Activated CD4-positive, alpha-beta T cell treated with anti-CD3 and anti-CD28 coated beads for 1 hour (primary cell): ENCODE measurements around the gene IGFN1.

Source experiments
- DNase-seq: peaks from one replicate; pipeline ENCODE4 v3.0.0-alpha.2; 2020

The IGFN1 gene

DNA sequence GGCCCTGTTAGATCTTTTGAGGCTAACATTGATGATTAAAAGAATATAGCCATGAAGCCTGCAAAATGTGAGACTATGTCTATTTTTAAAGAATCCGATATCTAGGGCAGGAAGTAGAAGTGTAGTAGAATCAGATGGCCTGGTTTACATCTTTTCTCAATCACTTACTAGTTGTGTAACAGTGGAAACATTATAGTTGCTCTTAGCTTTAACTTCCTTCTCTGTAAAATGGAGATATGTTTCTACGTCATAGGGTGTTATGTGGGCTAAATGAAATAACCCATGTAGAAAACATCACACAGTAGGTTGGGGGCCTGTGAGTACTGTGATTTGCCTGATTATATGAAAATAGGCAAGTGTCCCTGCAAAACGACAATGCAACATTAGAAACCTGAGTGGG is 4.4 kb upstream of the IGFN1 start:
- DNase-seq: no peak

DNA sequence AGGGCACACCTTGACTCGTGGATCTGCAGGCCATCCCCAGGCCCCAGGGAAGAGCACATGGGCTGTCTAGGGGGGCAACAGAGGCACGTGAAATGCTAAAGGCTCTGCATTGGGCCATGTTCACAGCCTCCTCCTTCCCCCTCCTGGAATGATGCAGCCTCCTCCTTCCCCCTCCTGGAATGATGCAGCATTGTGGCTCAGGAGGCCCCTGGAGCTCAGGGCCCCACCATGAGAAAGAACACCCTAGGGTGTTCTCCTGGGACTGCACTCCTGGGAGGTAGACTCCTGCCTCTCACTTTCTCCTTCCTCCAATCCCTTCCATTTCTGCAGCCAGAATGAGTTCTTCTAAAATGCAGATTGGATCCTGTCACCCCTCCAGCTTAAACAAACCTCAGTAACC is 1.5 kb upstream of the IGFN1 start:
- DNase-seq: no peak

DNA sequence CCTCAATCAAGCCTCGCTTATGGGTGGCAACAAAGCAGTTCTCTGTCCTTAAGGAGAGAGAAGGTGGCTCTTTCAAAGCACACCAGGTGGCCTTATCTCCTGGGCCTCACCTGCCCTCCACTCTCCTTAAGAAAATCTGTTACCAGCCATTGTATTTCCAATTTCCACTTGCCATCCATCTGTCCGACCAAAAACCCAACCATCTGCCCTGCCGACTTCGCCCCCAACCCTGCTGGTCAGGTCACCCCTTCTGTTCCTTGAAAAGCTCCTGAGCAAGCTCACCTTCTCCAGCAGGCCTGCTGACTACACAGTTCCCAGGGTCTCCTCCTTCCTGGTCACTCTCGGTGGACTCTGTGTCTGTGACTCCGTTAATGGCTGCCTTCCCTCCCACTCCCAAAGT is 619 bp upstream of the IGFN1 start:
- no peak for DNase-seq

DNA sequence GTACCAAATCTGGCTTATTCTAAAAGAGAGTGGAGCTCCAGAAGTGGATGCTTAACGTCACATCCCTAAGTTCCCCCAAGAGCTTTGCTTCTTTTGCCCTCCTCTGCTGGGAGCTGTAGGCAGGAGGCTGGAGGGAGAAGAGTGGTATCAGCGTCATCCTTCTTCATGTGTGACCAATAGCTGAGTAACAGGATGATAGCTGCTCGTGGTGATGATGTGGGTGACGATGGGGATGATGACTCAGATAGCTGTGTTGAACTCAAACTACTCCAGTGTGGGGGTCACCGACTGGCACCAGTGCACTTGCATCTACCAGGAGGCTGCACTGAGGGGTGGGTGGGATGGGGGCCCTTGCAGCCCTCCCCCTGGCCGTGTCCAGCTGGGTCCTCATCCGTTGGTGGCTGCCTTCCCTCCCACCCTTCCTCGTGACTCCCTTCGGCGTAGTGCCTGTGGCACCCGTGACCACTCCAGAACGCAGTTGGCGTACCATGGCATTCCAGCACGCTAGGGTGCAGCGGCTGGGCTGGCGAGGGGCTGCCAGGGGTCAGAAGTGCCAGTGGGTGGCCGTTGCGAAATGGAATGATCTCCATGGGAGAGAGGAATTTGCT is 1.1 kb downstream of the IGFN1 start:
- DNase-seq: no peak

DNA sequence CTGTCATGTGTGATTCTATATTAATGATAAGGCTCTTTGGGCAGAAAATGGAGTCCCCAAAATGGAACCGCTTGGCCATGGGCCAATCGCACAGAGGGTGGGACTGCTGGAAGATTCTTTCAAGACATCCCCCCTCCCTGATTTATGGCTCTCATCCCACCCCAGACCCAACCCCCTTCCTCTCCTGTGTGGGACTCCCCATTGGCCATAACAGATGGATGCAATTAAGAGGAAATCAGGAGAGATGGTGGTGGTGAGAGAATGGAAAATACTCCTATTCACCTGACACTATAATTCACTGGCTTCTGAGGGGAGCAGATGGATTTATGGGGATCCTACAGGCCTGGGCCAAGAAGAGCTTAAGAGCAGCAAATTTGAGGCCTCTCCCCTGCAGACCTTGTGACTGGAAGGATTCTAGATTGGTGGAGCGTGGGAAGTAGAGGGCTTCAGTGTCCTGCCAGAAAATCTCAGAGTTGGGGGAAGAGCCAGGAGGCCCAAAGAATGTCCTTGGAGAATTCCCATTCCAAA is 1.7 kb downstream of the IGFN1 start:
- no peak for DNase-seq

DNA sequence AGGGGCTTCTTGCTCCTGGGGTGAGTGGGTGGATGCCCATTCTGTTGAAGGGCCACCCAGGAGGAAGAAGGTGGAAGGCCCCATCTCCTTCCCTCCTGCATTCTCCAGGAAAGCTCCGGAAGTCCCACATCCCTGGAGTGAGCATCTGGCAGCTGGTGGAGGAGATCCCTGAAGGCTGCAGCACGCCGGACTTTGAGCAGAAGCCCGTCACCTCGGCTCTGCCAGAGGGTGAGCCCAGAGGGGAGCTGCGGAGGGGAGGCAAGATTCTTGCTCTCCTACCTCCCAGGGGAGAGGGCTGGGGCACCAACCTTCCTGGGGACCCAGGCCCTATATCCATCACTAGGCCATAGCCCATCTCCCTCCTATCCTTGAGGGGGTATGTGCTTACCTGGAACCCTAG is 3.4 kb downstream of the IGFN1 start:
- no peak for DNase-seq

DNA sequence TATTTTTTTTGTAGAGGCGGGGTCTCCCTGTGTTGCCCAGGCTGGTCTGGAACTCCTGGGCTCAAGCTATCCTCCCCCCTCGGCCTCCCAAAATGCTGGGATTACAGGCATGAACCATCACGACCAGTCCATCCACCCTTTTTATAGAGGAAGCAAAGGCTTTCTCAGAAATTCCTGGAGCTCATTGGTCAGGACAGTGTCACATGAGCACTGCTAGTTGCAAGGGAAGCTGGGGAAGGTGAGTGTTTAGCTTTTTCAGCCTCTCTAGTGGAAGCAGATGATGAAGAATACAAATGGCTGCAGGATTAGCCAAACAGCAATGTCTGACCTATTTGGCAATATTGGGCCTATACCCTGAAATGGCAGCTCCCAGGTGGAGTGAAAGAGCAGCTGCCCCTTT is 8.0 kb downstream of the IGFN1 start:
- DNase-seq: no peak

DNA sequence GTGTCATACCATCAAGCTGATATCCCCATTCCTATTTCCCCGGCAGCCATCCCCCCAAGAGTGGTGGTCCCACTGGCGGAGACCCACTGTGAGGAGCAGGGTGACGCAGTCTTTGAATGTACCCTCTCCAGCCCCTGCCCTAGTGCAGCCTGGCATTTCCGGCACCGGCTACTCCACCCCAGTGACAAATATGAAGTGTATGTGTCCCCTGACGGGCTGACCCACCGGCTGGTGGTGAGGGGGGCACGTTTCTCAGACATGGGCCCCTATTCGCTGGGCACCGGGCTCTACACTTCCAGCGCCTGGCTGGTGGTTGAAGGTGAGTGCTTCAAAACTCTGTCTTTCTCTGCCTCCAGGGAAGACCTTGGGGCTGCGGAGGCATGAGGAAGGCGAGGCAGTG is 14.4 kb downstream of the IGFN1 start:
- DNase-seq: no peak

DNA sequence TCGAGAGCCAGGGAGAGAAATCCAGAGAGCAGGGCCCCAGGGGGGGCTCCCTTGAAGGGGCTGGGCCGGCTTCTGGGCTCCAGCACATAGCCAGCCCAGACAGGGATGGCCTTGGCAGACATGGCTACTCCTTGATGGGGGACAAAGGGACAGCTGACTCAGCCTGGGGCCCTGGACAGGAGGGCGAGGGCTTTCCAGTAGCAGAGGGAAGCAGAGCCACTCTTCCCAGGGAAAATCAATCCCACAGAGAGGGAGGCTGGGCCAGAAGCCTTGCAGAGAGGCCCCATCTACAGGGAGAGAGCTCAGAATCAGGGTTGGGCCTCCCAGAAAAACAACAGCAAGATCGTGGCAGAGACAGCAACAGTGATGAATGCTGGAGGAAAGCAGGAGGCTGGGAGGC is 15.6 kb downstream of the IGFN1 start:
- DNase-seq: no peak

DNA sequence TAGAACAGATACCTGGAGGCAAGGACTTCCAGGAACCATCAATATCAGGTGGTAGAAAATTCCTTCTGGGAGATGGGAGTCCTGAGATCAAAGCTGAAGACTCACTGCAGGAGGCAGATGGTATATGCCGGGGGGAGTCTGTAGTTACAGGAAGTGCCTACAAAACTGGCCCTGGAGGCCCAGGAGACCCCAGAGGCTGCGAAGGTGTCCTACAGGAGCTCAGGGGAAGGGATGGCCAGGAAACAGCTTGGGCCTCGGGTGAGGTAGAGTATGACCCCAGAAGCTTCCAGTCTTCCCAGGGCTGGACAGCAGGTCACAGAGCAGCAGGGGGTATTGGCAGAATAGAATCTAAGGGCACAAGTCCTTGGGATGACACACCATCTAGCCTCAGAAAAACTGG is 16.4 kb downstream of the IGFN1 start:
- no peak for DNase-seq

DNA sequence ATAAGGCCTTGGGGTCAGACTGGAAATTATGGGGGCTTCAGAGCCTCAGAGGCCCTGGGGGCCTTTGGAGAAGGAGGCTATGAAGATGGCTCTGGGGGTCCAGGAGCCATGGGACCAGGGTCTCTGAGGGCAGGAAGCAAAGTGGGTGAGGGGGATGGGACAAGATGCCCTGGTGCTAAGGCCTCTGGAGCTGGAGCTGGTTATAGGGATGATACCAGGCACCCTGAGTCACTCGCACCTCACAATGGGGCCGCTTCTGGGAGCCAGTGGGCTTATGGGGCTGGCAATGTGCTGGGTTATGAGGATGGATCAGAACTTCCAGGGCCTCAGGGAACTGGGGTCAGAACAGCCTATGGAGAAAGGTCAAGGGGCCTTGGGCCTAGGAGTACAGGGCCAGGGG is 17.6 kb downstream of the IGFN1 start:
- no peak for DNase-seq

DNA sequence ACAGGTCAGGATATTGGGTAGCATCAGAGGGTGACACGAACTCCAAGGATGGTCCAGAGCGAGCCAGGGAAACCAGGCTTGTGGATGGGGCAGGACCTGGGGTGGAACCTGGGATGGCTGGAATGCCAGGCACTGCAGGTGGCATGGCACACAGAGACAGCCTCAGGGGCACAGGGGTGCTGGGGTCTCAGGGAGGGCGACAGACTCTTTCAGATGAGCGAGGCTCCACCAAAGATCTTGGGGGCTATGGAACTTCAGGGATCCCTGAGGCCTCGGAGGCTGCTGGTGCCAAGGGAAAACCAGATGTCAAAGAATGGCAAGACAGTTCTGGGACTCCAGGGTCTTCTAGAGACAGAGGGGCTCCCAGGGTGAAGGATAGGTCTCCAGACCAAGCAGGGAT is 21.4 kb downstream of the IGFN1 start:
- no peak for DNase-seq

DNA sequence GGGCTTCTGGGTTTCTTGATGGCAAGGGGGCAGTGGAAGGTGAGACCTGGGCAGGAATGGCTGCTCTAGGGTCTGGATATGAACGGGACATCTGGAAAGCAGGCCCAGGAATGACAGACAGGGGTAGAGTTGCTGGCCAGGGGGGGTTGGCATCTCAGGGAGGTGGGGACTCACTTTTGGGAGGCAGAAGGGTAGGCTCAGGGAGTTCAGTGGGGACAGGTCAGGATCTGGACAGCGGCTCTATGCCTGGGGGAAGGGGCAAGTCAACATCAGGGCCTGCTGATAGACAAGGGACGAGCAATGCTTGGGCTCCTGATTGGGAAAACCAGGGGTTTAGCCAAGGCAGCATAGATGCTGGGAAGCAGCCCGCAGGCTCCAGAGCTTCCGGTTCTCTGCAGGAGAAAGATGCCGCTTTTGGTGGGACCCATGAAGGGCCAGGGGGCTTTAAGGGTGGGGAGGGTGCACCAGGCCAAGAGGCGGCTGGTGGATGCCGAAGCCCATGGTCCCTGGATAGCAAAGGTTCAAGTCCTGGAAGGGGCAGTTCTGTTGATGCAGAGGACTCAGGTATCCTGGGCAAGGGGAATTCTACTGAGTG is 21.9 kb downstream of the IGFN1 start:
- no peak for DNase-seq

DNA sequence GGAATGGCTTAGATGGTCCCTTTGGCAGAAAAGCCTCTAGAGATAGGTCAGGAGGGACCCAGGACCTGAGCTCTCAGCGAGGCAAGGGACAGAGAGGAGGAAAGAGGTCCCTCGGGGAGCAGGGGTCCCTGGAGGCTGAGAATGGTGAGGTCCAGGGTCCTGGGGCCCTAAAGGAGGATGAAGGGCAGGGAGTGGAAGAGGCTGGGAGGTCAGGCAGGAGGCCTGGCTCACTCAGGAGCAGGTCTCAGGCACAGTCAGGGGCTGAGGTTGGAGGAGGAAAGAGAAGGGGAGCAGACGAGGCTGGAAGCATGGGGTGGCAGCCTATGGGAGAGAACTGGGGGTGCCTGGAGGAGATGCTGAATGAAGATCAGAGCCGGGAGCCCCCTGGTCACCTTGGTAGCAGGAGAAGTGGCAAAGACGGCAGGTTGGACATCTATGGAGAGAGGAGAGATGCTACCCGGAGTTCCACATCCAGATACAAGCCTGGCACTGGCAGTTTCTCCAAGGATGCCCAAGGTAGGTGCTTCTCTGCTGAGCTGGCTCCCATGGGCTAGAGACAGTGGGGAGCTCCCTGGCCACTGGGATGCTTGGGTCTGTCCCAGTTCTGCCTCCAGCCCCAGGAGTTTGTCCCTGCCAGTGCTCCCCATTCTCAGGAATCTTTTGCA is 22.6 kb downstream of the IGFN1 start:
- DNase-seq: no peak

DNA sequence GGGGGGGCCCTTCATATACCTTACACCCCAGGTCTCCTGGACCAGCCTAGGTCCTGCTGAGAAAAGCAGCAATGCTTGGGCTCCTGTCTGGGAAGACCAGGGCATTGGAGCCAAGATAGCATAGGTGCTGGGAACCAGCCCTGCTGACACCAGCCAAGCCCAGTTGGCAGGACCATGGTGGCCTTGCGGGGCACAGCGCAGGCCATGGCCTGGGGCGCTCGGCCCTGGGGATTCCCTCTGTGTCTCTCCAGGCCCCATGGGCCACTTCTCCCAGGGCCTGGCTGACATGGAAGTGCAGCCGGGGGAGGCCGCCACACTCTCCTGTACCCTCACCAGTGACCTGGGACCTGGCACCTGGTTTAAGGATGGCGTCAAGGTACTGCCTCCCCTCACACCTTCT is 23.3 kb downstream of the IGFN1 start:
- DNase-seq: no peak

DNA sequence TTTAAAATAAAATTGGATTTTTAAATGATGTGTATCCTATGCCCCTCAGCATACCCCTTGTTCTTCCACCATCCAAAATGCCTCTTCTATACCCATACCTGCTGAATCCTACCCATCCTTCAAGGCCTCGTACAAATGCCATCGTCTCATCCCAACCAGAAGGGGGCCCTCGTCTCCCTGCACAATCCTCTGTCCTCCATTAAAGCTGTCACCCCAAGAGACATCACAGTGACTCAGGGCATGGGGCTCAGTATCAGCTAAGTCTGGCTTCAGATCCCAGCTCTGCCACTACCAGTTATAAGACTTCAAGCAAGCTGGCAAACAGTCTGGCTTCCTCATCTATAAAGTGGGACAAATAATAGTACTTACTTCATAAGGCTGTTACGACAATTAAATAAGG is 23.8 kb downstream of the IGFN1 start:
- no peak for DNase-seq

DNA sequence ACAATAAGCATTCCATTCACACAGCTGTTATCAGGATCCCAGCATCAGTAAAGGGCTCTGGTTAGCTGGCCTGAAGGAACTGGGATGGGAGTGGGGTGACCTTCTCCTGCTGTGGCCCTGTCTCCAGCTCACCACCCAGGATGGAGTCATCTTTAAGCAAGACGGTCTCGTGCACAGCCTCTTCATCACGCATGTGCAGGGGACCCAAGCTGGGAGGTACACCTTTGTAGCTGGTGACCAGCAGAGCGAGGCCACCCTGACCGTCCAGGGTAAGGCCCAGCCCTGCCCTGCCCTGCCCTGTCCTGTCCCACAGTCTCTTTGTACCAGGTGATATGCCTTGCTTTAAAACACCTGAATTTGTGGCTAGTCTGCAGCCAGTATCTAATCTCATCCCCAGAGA is 24.3 kb downstream of the IGFN1 start:
- DNase-seq: no peak

DNA sequence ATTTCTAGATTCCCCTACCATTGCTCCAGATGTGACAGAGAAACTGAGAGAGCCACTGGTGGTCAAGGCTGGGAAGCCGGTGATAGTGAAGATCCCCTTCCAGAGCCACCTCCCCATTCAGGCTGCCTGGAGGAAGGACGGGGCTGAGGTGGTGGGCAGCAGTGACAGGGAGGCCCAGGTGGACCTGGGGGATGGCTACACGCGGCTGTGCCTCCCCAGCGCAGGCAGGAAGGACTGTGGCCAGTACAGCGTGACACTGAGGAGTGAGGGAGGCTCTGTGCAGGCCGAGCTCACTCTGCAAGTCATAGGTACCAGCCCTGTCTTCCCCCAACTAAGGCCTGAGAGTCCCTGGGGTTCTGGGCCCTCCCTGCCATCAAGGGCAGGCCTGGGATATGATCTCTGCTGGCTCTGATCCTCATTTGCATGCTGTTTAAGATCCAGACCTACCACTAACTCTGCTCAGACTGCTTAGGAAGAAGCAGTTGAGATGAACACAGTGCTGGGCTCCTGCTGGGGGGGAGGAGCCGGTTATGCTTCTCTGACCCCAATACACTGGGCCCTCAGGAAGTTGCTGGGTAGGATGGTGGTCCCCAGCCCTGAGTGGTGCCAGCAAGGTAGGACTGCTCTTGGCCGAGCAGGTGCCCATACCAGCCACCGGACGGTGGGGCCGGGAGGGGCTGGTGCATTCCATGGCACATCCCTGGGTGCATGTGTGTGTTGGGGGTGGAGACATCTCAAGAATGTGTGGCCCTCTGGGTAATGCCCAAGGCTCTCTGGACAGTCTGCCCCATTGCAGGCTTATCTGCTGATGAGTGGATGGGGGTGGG is 25.1 kb downstream of the IGFN1 start:
- no peak for DNase-seq

DNA sequence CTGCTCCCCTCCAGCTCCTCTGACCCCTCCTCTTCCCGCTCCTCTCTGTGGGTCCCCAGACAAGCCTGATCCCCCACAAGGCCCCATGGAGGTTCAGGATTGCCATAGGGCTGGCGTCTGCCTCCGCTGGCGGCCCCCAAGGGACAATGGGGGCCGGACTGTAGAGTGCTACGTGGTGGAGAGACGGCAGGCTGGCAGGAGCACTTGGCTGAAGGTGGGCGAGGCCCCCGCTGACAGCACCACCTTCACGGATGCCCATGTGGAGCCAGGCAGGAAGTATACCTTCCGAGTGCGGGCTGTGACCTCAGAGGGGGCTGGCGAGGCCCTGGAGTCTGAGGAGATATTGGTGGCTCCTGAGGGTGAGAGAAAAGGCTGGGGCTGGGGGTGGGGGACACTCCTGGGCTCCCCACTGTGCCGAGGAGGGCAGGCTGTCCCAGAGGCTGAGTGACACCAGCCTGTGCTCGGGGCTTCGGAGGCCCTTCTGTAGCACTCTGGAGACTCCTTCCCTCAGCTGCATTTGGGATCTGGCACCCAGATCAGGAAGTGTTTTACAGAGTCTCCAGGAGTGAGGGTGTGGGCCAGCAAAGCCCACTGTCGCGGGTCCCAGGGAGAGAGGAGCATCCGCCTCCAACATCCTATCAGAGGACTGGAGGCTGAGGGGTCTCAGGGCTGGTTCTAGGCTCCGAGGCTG is 25.9 kb downstream of the IGFN1 start:
- peak; percentile 1 for DNase-seq

DNA sequence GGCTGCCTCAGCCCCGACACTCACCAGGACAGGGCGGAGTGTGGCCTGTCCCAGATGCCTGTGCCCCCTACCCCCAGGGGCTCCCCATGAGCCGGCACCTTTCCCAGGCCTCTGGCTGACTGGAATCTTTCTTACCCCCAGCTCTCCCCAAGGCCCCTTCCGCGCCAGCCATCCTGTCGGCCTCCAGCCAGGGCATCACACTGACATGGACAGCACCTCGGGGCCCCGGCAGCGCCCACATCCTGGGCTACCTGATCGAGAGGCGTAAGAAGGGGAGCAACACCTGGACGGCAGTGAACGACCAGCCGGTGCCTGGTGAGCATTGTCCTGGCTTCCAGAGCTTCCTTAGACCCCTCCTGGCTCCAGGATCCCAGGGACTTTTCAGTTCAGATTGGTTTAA is 26.5 kb downstream of the IGFN1 start:
- DNase-seq: no peak

DNA sequence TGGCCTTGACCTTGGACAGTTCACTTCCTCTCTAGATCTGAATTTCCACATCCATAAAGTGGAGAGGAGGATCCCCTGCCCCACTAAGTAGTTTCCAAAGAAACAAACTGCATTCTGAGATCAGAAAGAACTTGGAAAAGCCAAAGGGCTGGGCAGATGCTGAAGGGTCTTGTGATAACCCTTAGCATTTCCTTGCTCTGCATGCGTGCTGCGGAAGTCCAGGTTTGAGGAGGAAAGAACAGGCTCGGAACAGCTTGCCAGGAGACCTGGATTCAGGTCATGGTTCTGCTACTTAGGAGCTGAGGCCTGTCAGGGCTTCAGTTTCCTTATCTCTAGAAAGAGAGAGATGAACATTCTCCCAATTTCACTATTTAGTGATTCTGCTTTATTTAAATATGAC is 27.2 kb downstream of the IGFN1 start:
- no peak for DNase-seq

DNA sequence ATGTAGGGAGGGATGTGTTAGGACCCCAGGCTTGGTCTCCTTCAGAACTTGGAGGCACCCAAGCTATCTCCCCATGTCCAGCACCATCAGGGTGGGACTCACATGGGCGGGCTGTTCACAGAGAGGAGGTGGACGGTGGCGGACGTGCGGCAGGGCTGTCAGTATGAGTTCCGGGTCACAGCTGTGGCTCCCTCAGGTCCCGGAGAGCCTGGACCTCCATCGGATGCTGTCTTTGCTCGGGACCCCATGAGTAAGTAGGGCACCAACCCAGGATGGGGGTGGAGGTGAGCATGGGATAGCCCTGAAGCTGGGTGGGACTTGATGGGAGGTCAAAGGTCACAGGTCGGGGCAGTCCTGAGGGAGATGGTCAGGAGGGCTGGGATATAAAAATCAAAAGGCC is 27.8 kb downstream of the IGFN1 start:
- no peak for DNase-seq
